Measurements from ENCODE around the gene RASA3.
A peak's percentile ranks its signal among the peaks of the same experiment; 100 is the strongest.

RASA3 gene

GRCh38 chr13:113948034-113948742 is 184.2 kb downstream of the RASA3 start:
- DNase-seq (ENCODE audit: low spot score) = no peak
- no peak for TF ChIP-seq CTCF (IDR thresholded peaks at IDR 0.05)
- Histone ChIP-seq H3K4me3 (no peak overlapping the region), H3K27ac (no peak overlapping the region)

GRCh38 chr13:113947311-113948033 is 185.0 kb downstream of the RASA3 start:
- H3K4me3 ChIP-seq = no peak overlapping the region
- TF ChIP-seq CTCF (IDR thresholded peaks at IDR 0.05) = peak; percentile 65
- DNase-seq (ENCODE audit: low spot score) = no peak
- no peak overlapping the region for H3K27ac ChIP-seq

GRCh38 chr13:113946409-113947181 is 185.8 kb downstream of the RASA3 start:
- no peak for DNase-seq (ENCODE audit: low spot score)
- Histone ChIP-seq H3K4me3 (no peak overlapping the region), H3K27ac (no peak overlapping the region)
- TF ChIP-seq CTCF (IDR thresholded peaks at IDR 0.05) = no peak

GRCh38 chr13:113945857-113946408 is 186.5 kb downstream of the RASA3 start:
- Histone ChIP-seq H3K27ac (no peak overlapping the region), H3K4me3 (no peak overlapping the region)
- DNase-seq (ENCODE audit: low spot score) = no peak
- no peak for TF ChIP-seq CTCF (IDR thresholded peaks at IDR 0.05)

- no peak overlapping the region for H3K4me3 ChIP-seq
- H3K27ac ChIP-seq = no peak overlapping the region
- DNase-seq (ENCODE audit: low spot score) = no peak
- no peak for TF ChIP-seq CTCF (IDR thresholded peaks at IDR 0.05)
Measured at GRCh38 chr13:113943821-113944565, 188.4 kb downstream of the RASA3 start.

- no peak overlapping the region for H3K4me3 ChIP-seq
- TF ChIP-seq CTCF (IDR thresholded peaks at IDR 0.05) = no peak
- DNase-seq (ENCODE audit: low spot score) = no peak
- no peak overlapping the region for H3K27ac ChIP-seq
Measured at GRCh38 chr13:113942591-113943103, 189.8 kb downstream of the RASA3 start.
